HG03135 (cell line): ENCODE data around the gene AHI1.
A peak's percentile ranks its signal among the peaks of the same experiment; 100 is the strongest.

Experiments used
- ATAC-seq: cut with Tn5 transposase; IDR thresholded peaks from one replicate; pipeline ENCODE4 v1.9.1; 2021; ENCODE audit warnings: mild to moderate bottlenecking, moderate library complexity; ENCODE audit not compliant: unreplicated experiment

The AHI1 gene

GRCh38 chr6:135236732-135237131, 260.8 kb downstream of the AHI1 start:
- no peak for ATAC-seq

- ATAC-seq = no peak
Observed at GRCh38 chr6:135236319-135236718, 261.2 kb downstream of the AHI1 start.

GRCh38 chr6:135235716-135236115, 261.8 kb downstream of the AHI1 start:
- no peak for ATAC-seq

GRCh38 chr6:135234492-135234780, 263.1 kb downstream of the AHI1 start:
- no peak for ATAC-seq

DNA sequence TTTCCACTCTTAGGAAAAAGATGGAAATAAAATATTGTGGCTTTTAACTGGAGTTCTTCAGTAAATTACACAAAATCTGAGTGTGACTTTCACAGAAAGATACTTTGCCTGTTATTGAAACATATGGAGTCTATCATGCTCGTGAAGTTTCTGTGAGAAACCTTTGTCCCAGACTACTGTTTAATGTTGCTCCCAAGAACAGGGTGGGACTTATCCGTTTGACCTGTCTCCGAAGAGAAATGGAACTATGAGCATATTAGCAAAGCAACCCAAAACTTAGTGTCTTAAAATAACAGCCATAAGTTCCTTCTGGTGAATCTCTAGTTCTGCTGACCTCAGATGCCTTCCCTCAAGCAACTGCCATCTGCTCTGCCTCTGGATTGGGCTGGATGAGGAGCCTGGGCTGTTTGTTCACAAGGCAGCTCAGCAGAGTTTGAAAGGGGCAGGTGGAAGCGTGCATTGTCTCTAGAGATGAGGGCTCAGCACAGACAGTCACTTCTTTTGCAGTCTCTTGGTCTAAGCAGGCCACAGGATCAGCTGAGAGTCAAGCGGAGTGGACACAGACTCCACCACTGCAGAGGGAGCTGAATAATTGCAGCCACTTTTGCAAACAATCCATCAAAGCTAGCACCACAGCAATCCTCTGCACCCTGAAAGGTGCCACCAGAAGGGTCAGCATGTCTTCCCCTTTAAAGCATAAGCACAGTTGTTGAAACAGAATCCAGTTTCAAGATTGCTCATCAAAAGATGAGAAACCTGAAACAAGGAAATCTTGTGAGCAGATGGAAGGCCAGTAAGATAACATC, 263.7 kb downstream of the AHI1 start:
- ATAC-seq = peak; percentile 47
